ENCODE measurements around the gene ATP11A.
A peak's percentile ranks its signal among the peaks of the same experiment; 100 is the strongest.

Gene ATP11A

DNA sequence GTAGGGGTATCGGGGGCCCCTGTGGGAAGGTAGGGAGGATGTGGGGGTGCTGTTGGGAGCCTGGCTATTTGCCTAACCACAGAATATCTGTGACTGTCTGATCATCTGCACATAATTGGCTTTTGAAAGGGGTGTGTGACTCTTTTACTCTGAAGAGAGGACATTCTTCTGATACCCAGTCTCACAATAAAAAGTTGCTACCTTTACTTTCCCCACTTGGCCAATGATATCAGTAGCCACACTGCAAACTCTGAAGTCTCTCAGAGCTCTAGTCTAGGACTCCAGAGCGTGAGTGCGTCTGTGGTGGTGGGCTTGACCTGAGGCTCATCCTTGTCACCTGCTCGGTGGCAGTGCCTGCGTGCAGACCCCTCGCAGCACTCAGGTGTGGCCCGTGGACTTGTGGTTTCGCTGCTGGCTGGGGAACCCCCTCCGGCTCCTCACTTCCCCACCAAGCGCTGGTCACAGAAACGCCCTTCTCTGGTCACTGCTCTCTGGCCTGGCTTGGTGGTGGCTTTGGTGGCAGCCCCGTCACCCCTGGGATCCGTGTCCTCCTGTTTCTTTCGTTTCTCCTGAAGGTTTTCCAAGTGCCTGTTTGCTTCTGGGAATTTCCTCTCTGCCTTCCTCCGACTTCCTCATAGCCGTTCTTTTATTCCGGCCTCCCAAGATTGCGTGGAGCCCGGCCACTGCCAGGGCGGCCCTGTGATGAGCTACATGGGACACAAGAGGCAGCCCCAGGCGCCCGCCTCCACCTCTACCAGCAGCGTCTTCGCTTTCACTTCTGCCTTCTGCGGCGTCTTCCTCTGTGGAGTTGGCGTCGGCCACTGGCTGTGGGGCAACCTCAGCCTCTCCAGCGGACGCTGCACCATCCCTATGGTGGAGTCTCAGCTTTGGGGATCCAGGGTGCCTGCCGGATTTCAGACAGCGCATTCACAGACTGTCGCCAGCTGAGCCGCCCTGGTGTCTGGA is 78.0 kb downstream of the ATP11A start:
- Histone ChIP-seq H3K4me3 (ENCODE audit: insufficient read depth, low read depth, low read length, poor library complexity, severe bottlenecking) (no peak overlapping the region), H3K4me1 (ENCODE audit: control insufficient read depth, insufficient read depth, low read length, poor library complexity, severe bottlenecking) (peaks cover 12% of the 10 kb centered on the region), H3K27me3 (replicated peaks; ENCODE audit: control insufficient read depth, insufficient read depth, low read length, poor library complexity, severe bottlenecking) (no peaks in the 10 kb centered on the region), H3K9me3 (ENCODE audit: control insufficient read depth, low read length) (no peaks in the 10 kb centered on the region), H3K27ac (ENCODE audit: insufficient read depth, low read length, poor library complexity, severe bottlenecking) (no peak overlapping the region), H3K36me3 (ENCODE audit: control insufficient read depth, insufficient read depth, low read length) (no peaks in the 10 kb centered on the region)
- no peak for DNase-seq

DNA sequence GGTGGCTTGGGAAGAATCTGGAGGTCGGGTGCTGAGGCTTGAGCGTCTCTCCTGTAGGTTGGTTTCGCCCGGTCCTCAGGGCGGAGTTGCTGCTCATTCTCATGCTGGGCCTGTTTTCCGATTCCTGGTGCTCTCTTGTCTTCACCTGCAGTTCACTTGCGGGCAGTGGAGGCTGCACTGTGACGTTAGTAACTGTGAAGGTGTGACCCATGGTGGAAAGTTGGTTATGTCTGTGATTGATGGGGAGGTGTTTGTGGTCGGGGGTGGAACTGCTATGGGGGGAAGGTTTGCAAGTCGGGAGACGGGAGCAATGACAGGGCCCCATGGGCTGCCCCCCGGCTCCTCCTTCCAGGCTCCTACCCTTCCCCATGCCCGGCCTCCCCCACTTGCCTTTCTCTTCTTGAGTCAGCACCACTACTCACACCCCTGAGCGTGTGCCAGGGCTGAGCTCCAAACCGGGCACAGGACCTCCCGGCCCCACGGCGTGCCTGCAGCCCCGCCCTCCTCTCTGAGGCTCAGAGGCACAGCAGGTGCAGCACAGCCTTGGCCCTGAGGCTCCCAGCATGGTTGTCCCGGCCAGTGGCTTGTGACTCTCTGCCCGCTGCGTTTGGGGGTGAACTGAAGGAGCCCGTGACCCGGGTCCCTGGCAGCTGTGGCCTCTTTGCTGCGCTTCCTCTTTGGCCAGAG is 79.1 kb downstream of the ATP11A start:
- no peak overlapping the region for H3K27ac ChIP-seq (ENCODE audit: insufficient read depth, low read length, poor library complexity, severe bottlenecking)
- H3K27me3 ChIP-seq (replicated peaks; ENCODE audit: control insufficient read depth, insufficient read depth, low read length, poor library complexity, severe bottlenecking), result no peaks in the 10 kb centered on the region
- no peak overlapping the region for H3K4me3 ChIP-seq (ENCODE audit: insufficient read depth, low read depth, low read length, poor library complexity, severe bottlenecking)
- no peaks in the 10 kb centered on the region for H3K9me3 ChIP-seq (ENCODE audit: control insufficient read depth, low read length)
- no peaks in the 10 kb centered on the region for H3K36me3 ChIP-seq (ENCODE audit: control insufficient read depth, insufficient read depth, low read length)
- H3K4me1 ChIP-seq (ENCODE audit: control insufficient read depth, insufficient read depth, low read length, poor library complexity, severe bottlenecking), result peaks cover 12% of the 10 kb centered on the region
- DNase-seq, result peak in 1 of 3 donors; percentile 2

DNA sequence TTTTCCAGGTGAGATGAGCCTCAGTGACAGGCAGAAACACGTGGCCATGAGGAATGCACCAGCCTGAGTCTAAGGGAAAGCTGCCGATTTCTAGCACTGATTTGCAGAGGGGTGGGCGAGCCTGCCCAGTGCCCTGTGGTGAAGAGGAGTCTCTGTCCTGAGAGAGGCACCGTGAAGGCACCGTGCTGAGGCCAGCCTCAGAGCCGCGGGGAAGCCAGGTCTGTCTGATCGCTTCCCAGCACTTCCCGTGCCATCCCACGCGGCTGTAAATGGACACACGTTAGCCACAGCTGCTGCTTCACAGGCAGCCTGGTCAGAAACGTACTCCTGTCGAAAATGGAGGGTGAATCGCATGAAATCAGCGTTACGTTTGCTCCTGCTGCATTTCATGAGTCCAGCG is 79.8 kb downstream of the ATP11A start:
- DNase-seq, result no peak
- Histone ChIP-seq H3K4me1 (ENCODE audit: control insufficient read depth, insufficient read depth, low read length, poor library complexity, severe bottlenecking) (peaks cover 12% of the 10 kb centered on the region), H3K27ac (ENCODE audit: insufficient read depth, low read length, poor library complexity, severe bottlenecking) (no peak overlapping the region), H3K27me3 (replicated peaks; ENCODE audit: control insufficient read depth, insufficient read depth, low read length, poor library complexity, severe bottlenecking) (no peaks in the 10 kb centered on the region), H3K9me3 (ENCODE audit: control insufficient read depth, low read length) (no peaks in the 10 kb centered on the region), H3K4me3 (ENCODE audit: insufficient read depth, low read depth, low read length, poor library complexity, severe bottlenecking) (no peak overlapping the region), H3K36me3 (ENCODE audit: control insufficient read depth, insufficient read depth, low read length) (no peaks in the 10 kb centered on the region)

DNA sequence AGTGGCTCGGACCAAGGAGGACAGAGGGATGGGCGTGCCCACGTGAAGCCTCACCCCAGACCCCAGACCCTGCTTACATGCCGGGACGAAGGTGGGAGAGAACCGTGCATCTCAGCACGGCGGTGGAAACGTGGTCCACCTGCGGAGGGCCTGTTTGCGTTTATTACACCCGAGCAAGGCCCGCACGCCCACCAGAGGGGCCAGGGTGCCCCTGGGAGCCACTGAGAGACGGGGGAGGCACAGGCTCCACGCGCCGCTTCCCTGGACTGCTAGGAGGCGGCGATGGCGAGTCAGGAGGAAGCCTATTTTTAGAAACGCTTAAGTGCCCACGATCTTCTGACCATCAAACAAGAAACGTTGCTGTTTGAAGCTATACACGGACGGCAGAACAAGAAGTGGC is 80.7 kb downstream of the ATP11A start:
- H3K4me3 ChIP-seq (ENCODE audit: insufficient read depth, low read depth, low read length, poor library complexity, severe bottlenecking), result no peak overlapping the region
- no peaks in the 10 kb centered on the region for H3K9me3 ChIP-seq (ENCODE audit: control insufficient read depth, low read length)

DNA sequence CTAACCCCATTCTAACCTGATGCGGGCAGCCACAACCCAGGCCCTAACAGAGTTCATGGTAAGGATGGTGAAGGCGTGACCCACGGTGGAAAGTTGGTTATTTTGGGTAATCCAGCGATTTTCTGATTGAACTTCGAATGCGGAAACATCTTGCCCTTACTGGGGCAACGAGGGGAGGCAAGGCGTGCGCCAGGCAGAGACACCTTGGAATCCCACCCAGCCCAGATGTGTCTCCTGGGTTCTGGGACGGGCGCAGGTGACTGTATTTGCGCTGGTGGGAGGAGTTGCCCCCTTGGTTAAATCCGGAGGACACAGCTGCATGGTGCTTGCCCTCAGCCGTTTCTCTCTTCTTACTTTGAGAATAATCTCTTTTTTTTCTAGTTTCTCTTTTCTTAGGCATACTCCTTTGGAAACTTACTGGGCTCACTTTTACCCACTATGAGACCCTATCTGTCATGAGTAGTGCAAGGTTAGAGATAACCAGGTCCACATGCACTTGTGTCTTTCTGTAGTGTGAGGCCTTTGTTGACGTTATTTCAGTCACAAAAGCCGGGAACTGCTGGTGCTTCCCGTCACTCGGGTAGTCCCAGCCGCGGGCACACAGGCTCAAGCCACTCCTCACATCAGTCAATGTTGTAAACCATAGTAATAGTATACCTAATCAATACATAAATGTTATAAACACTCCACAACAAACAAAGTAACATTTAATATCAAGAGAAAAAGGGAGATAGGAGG is 81.5 kb downstream of the ATP11A start:
- H3K4me1 ChIP-seq (ENCODE audit: control insufficient read depth, insufficient read depth, low read length, poor library complexity, severe bottlenecking), result peaks cover 12% of the 10 kb centered on the region
- no peak overlapping the region for H3K27ac ChIP-seq (ENCODE audit: insufficient read depth, low read length, poor library complexity, severe bottlenecking)
- no peaks in the 10 kb centered on the region for H3K9me3 ChIP-seq (ENCODE audit: control insufficient read depth, low read length)
- no peak for DNase-seq
- H3K4me3 ChIP-seq (ENCODE audit: insufficient read depth, low read depth, low read length, poor library complexity, severe bottlenecking), result no peak overlapping the region
- H3K27me3 ChIP-seq (replicated peaks; ENCODE audit: control insufficient read depth, insufficient read depth, low read length, poor library complexity, severe bottlenecking), result no peaks in the 10 kb centered on the region
- no peaks in the 10 kb centered on the region for H3K36me3 ChIP-seq (ENCODE audit: control insufficient read depth, insufficient read depth, low read length)

More for the DNA sequence above, 80.7 kb downstream of the ATP11A start:
- Histone ChIP-seq H3K27ac (ENCODE audit: insufficient read depth, low read length, poor library complexity, severe bottlenecking) (no peak overlapping the region), H3K27me3 (replicated peaks; ENCODE audit: control insufficient read depth, insufficient read depth, low read length, poor library complexity, severe bottlenecking) (no peaks in the 10 kb centered on the region), H3K36me3 (ENCODE audit: control insufficient read depth, insufficient read depth, low read length) (no peaks in the 10 kb centered on the region), H3K4me1 (ENCODE audit: control insufficient read depth, insufficient read depth, low read length, poor library complexity, severe bottlenecking) (peaks cover 12% of the 10 kb centered on the region)
- DNase-seq, result no peak

DNA sequence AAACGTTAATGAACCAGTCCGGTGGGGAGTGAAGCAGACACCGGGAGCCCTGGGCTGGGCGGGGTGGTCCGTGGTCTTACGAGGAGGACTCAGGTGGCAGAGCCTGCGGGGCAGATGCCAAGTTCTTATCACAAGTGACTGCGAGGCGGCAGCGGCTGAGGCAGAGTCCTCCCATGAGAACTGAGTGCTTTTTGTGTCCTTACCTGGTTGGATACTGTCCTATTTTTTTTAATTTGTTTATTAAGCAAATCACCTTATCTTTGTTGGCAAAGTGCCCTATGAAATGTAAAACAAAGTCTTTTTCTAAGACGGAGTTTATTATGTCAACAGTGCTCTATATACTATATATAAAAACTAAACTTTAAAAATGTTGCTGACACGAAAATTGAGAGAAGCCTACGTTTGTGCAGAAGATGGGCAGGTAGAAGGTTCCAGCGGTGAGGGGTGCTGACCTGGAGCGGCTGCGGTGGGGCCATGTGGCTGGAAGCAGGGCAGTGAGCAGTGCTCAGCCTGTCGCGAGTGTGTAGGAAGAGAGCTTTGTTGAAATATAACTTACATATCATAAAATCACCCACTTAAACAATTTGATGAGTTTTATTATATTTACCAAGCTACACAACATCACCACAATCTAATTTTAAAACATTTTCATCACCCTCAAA is 82.2 kb downstream of the ATP11A start:
- DNase-seq, result no peak
- no peaks in the 10 kb centered on the region for H3K36me3 ChIP-seq (ENCODE audit: control insufficient read depth, insufficient read depth, low read length)
- peaks cover 12% of the 10 kb centered on the region for H3K4me1 ChIP-seq (ENCODE audit: control insufficient read depth, insufficient read depth, low read length, poor library complexity, severe bottlenecking)

GRCh38 chr13:112772539-112772909 is 82.7 kb downstream of the ATP11A start:
- no peaks in the 10 kb centered on the region for H3K36me3 ChIP-seq (ENCODE audit: control insufficient read depth, insufficient read depth, low read length)
- no peaks in the 10 kb centered on the region for H3K27me3 ChIP-seq (replicated peaks; ENCODE audit: control insufficient read depth, insufficient read depth, low read length, poor library complexity, severe bottlenecking)
- H3K4me1 ChIP-seq (ENCODE audit: control insufficient read depth, insufficient read depth, low read length, poor library complexity, severe bottlenecking), result peaks cover 10% of the 10 kb centered on the region
- no peak for DNase-seq
- no peaks in the 10 kb centered on the region for H3K9me3 ChIP-seq (ENCODE audit: control insufficient read depth, low read length)
- H3K4me3 ChIP-seq (ENCODE audit: insufficient read depth, low read depth, low read length, poor library complexity, severe bottlenecking), result no peak overlapping the region
- no peak overlapping the region for H3K27ac ChIP-seq (ENCODE audit: insufficient read depth, low read length, poor library complexity, severe bottlenecking)

More for the DNA sequence above, 82.2 kb downstream of the ATP11A start:
- Histone ChIP-seq H3K27me3 (replicated peaks; ENCODE audit: control insufficient read depth, insufficient read depth, low read length, poor library complexity, severe bottlenecking) (no peaks in the 10 kb centered on the region), H3K27ac (ENCODE audit: insufficient read depth, low read length, poor library complexity, severe bottlenecking) (no peak overlapping the region), H3K9me3 (ENCODE audit: control insufficient read depth, low read length) (no peaks in the 10 kb centered on the region), H3K4me3 (ENCODE audit: insufficient read depth, low read depth, low read length, poor library complexity, severe bottlenecking) (no peak overlapping the region)

DNA sequence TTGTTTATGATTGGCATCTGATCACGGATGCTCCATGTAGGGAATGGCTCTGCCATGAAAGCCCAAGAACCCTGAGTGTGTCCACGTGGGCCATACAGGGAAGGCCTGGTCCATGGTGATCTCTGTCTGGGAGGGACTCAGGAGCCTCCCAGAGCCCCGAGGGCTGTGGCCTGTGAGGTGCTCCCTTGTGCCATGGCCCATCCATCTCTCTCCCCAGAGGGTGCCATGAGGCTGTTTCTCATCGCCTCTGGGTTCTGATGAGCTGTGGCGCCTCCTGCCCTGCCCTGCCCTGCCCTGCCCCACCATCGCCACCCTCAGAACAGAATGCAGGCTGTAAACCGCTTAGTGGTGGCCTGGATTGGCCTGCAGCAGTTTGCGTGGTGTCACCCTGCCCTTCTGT is 83.1 kb downstream of the ATP11A start:
- Histone ChIP-seq H3K27me3 (replicated peaks; ENCODE audit: control insufficient read depth, insufficient read depth, low read length, poor library complexity, severe bottlenecking) (no peaks in the 10 kb centered on the region), H3K27ac (ENCODE audit: insufficient read depth, low read length, poor library complexity, severe bottlenecking) (no peak overlapping the region), H3K4me3 (ENCODE audit: insufficient read depth, low read depth, low read length, poor library complexity, severe bottlenecking) (no peak overlapping the region), H3K4me1 (ENCODE audit: control insufficient read depth, insufficient read depth, low read length, poor library complexity, severe bottlenecking) (peaks cover 6% of the 10 kb centered on the region), H3K36me3 (ENCODE audit: control insufficient read depth, insufficient read depth, low read length) (no peaks in the 10 kb centered on the region), H3K9me3 (ENCODE audit: control insufficient read depth, low read length) (no peaks in the 10 kb centered on the region)
- DNase-seq, result no peak

DNA sequence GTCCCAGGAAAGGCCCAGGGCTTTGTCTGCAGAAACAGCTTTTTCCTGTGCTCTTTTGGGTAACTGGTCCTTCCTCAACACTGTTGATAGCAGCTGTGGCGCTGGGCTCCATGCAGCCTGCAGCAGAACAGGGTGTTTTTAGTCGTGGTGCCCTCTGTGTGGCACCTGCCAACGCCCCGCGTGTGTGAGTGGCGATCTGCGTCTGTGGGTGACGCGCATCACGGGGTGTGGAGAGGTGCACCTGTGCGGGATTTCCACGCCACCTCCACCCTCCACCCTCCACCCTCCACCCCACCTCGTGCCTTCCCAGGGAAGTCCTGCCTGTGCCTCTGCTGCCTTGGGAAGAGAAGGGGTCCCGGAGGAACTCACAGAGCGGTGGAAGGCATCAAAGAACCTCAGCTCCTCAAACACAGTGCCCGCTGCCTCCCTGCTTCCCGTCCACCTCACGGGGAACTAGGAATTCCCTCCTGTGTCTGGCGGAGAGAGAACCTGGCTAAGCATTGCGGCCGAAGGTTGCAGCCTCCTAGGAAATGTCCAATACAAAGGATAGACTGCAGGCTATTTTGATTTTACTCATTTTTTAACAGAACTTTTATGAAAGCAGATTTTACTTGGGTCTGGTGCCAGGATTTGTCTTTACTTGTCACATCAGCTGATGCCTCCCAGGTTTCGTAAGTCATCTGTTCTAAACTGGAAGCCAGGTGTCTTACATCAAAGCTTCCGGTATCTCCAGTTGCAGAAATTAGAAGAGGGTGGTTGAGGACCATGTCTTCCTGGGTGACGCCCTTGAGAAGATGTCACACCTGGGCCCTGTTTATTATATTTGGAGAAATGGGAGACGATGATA is 84.0 kb downstream of the ATP11A start:
- Histone ChIP-seq H3K9me3 (ENCODE audit: control insufficient read depth, low read length) (no peaks in the 10 kb centered on the region), H3K27ac (ENCODE audit: insufficient read depth, low read length, poor library complexity, severe bottlenecking) (no peak overlapping the region), H3K36me3 (ENCODE audit: control insufficient read depth, insufficient read depth, low read length) (no peaks in the 10 kb centered on the region), H3K4me3 (ENCODE audit: insufficient read depth, low read depth, low read length, poor library complexity, severe bottlenecking) (no peak overlapping the region), H3K27me3 (replicated peaks; ENCODE audit: control insufficient read depth, insufficient read depth, low read length, poor library complexity, severe bottlenecking) (no peaks in the 10 kb centered on the region), H3K4me1 (ENCODE audit: control insufficient read depth, insufficient read depth, low read length, poor library complexity, severe bottlenecking) (no peaks in the 10 kb centered on the region)
- DNase-seq, result no peak
